ENCODE data around the gene SPRED1. TPM values are rescaled to one million over a fixed set of nuclear protein-coding genes. Genes with fewer than 3 reads are reported as not detected.

SPRED1 gene
- total and polyA plus RNA-seq, 9 of the 15 experiments (the other 6 are each of a cell fraction or from before 2014, with no cell fraction given): 2.8 to 17.4 (median 7.9) TPM

DNA sequence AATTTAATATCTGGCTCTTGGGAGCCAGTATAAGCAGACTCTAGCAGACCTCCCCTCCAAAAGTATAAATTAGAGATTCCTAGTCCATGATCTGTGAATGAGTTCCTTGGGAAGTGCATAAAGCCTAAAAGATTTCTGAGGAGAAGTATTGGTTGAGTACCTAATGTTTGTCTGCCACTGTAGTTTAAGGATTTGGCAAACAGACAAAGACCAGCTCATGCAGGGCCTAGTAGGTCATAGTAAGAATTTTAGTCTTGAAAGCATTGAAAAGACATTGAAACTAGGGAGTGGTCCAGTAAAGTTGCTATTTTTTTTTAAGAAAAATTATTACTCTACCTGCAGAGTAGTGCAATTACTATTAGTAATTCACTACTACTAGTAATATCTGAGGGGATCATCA is 67.5 kb downstream of the SPRED1 start:
- FAIRE-seq (no peak), ATAC-seq (no peak), DNase-seq (ENCODE audit: extremely low read depth in 1 of 4, low spot score in 3 of 4) (no peak)
- Histone ChIP-seq H3K4me3 (no peak overlapping the region), H3K4me2 (ENCODE audit: insufficient read depth, low read length) (no peak overlapping the region), H3K4me1 (replicated peaks in 1 of 2; ENCODE audit: control insufficient read depth in 2 of 2, insufficient read depth in 2 of 2, low read length in 2 of 2) (0 out of 5 replicates have a peak, but pooled peaks cover 0 to 2% of the 10 kb centered on the region in 2 experiments), H4K20me1 (replicated peaks; ENCODE audit: control insufficient read depth, insufficient read depth, low read length) (no peaks in the 10 kb centered on the region), H3K27ac (ENCODE audit: extremely low read depth, low read depth, low read length) (no peak overlapping the region), H3K79me2 (ENCODE audit: control insufficient read depth, insufficient read depth, low read length) (peaks cover 18% of the 10 kb centered on the region), H3K9ac (ENCODE audit: insufficient read depth in 1 of 2, low read depth in 2 of 2, low read length in 2 of 2) (no peak overlapping the region), H3K9me1 (ENCODE audit: control insufficient read depth, insufficient read depth, low read length) (no peaks in the 10 kb centered on the region), H3K36me3 (ENCODE audit: control insufficient read depth, insufficient read depth, low read length) (peaks cover 18% of the 10 kb centered on the region; the same call in 2 of the 3 replicates), H2AFZ (ENCODE audit: low read depth, low read length) (no peak overlapping the region), H3K27me3 (ENCODE audit: control insufficient read depth in 2 of 2, insufficient read depth in 2 of 2, low read length in 2 of 2) (no peaks in the 10 kb centered on the region), H3K9me3 (replicated peaks; ENCODE audit: control insufficient read depth, insufficient read depth, low read depth, low read length) (no peaks in the 10 kb centered on the region)
- TF ChIP-seq, protein P1, sequence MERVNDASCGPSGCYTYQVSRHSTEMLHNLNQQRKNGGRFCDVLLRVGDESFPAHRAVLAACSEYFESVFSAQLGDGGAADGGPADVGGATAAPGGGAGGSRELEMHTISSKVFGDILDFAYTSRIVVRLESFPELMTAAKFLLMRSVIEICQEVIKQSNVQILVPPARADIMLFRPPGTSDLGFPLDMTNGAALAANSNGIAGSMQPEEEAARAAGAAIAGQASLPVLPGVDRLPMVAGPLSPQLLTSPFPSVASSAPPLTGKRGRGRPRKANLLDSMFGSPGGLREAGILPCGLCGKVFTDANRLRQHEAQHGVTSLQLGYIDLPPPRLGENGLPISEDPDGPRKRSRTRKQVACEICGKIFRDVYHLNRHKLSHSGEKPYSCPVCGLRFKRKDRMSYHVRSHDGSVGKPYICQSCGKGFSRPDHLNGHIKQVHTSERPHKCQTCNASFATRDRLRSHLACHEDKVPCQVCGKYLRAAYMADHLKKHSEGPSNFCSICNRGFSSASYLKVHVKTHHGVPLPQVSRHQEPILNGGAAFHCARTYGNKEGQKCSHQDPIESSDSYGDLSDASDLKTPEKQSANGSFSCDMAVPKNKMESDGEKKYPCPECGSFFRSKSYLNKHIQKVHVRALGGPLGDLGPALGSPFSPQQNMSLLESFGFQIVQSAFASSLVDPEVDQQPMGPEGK (CRISPR knock-in tag; IDR thresholded peaks at IDR 0.05; ENCODE audit: borderline replicate concordance): no peak
- no peak for TF ChIP-seq DACH1 (IDR thresholded peaks at IDR 0.05; ENCODE audit: partially characterized antibody)
- no TSS peak for BruUV-seq (replicated peaks)
- in situ Hi-C loops (cut with MboI): no loop called here
- CTCF ChIA-PET (ENCODE audit: low intra/inter-chr PET ratio): no interaction called here
- POLR2A ChIA-PET: interaction anchor here (0.6 kb wide), 1 partner anchor 57 kb away, joined by 3 read pairs; no protein-coding TSS in a partner anchor
- intact Hi-C loops (cut with micrococcal nuclease): no loop called here

DNA sequence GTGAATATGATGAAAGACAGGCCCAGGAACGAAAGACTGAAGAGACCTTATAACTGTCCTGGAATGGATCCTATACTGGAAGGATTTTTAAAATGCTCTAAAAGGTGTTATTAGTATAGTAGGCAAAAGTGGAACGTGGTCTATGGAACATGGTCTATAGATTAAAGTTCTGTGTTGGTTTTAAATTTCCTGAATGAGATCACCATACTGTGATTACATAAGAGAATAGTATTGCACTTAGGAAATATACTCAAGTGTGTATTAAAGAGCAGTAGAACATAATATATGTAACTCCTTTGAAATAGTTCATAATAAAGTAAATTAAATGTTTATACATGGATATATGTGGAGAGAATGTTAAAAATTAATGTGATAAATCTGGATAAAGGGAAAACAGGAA is 68.2 kb downstream of the SPRED1 start:
- H3K9ac ChIP-seq (ENCODE audit: insufficient read depth in 1 of 2, low read depth in 2 of 2, low read length in 2 of 2): no peak overlapping the region
- no peaks in the 10 kb centered on the region for H3K9me3 ChIP-seq (replicated peaks; ENCODE audit: control insufficient read depth, insufficient read depth, low read depth, low read length)
- WGBS (ENCODE audit: insufficient coverage, low coverage, missing lambda C conversion rate): 81% methylated on average over 2 of the region's 2 CpGs
- ATAC-seq (no peak), DNase-seq (ENCODE audit: extremely low read depth in 1 of 4, low spot score in 3 of 4) (no peak), FAIRE-seq (no peak)
- no peak overlapping the region for H3K4me3 ChIP-seq
- in situ Hi-C loops (cut with MboI) (no loop called here), intact Hi-C loops (cut with micrococcal nuclease) (no loop called here)
- H3K27ac ChIP-seq (ENCODE audit: extremely low read depth, low read depth, low read length): no peak overlapping the region
- no peaks in the 10 kb centered on the region for H3K9me1 ChIP-seq (ENCODE audit: control insufficient read depth, insufficient read depth, low read length)
- H3K36me3 ChIP-seq (ENCODE audit: control insufficient read depth, insufficient read depth, low read length): peaks cover 21% of the 10 kb centered on the region; the same call in 2 of the 3 replicates
- peaks cover 14% of the 10 kb centered on the region for H3K79me2 ChIP-seq (ENCODE audit: control insufficient read depth, insufficient read depth, low read length)
- CTCF ChIA-PET (ENCODE audit: low intra/inter-chr PET ratio): no interaction called here
- no TSS peak for BruUV-seq (replicated peaks)
- H3K4me2 ChIP-seq (ENCODE audit: insufficient read depth, low read length): no peak overlapping the region
- H4K20me1 ChIP-seq (replicated peaks; ENCODE audit: control insufficient read depth, insufficient read depth, low read length): no peaks in the 10 kb centered on the region
- no peaks in the 10 kb centered on the region for H3K27me3 ChIP-seq (ENCODE audit: control insufficient read depth in 2 of 2, insufficient read depth in 2 of 2, low read length in 2 of 2)
- H2AFZ ChIP-seq (ENCODE audit: low read depth, low read length): no peak overlapping the region
- POLR2A ChIA-PET: no interaction called here
- H3K4me1 ChIP-seq (replicated peaks in 1 of 2; ENCODE audit: control insufficient read depth in 2 of 2, insufficient read depth in 2 of 2, low read length in 2 of 2): 0 out of 5 replicates have a peak, but pooled peaks cover 0 to 2% of the 10 kb centered on the region in 2 experiments
- TF ChIP-seq MECOM (CRISPR knock-in tag; IDR thresholded peaks at IDR 0.05): no peak
- no peak for TF ChIP-seq ZNF785 (CRISPR knock-in tag; IDR thresholded peaks at IDR 0.05)
- no peak for TF ChIP-seq PTTG1 (tag; IDR thresholded peaks at IDR 0.05; ENCODE audit: low read depth)
- TF ChIP-seq ZNF445 (CRISPR knock-in tag; IDR thresholded peaks at IDR 0.05; ENCODE audit: low read depth): no peak
- no peak for TF ChIP-seq SRF (CRISPR knock-in tag; IDR thresholded peaks at IDR 0.05)
- TF ChIP-seq NCOR1 (IDR thresholded peaks at IDR 0.05): no peak
- TF ChIP-seq, protein P2, sequence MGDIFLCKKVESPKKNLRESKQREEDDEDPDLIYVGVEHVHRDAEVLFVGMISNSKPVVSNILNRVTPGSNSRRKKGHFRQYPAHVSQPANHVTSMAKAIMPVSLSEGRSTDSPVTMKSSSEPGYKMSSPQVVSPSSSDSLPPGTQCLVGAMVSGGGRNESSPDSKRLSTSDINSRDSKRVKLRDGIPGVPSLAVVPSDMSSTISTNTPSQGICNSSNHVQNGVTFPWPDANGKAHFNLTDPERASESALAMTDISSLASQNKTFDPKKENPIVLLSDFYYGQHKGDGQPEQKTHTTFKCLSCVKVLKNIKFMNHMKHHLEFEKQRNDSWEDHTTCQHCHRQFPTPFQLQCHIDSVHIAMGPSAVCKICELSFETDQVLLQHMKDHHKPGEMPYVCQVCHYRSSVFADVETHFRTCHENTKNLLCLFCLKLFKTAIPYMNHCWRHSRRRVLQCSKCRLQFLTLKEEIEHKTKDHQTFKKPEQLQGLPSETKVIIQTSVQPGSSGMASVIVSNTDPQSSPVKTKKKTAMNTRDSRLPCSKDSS (IDR thresholded peaks at IDR 0.05; ENCODE audit: low read depth, partially characterized antibody): no peak
- no peak for TF ChIP-seq TRIM24 (IDR thresholded peaks at IDR 0.05)
- no peak for TF ChIP-seq ARID1B (IDR thresholded peaks at IDR 0.05)
- TF ChIP-seq, protein P3, sequence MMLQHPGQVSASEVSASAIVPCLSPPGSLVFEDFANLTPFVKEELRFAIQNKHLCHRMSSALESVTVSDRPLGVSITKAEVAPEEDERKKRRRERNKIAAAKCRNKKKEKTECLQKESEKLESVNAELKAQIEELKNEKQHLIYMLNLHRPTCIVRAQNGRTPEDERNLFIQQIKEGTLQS (IDR thresholded peaks at IDR 0.05): no peak
- TF ChIP-seq, protein P3 (CRISPR knock-in tag; conservative IDR thresholded peaks at IDR 0.05): no peak
